ENCODE results near the gene IL1RAPL1.

IL1RAPL1 gene

DNA sequence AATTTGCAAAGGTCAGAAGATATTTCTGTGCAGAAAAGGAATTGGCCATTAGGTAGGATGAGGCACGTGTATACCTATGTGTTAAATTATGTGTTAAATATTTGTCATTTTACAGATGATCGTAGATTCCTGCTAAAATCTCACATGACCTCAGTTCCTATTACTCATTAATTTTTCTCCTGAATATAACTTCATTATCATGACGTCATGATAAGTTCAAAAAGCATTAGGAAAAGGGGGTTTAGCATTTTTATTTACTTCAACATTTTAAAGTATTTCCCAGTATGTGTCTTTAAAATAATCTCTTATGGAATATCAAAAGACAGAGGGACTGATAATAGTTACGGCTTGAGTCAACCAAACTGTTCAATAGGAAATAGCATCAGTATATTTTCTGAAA lies 372.8 kb downstream of the IL1RAPL1 start:
- H3K27me3 ChIP-seq (ENCODE audit: low read length) = no peaks in the 10 kb centered on the region
- H3K79me2 ChIP-seq (ENCODE audit: insufficient read depth, low read length) = no peaks in the 10 kb centered on the region
- no peaks in the 10 kb centered on the region for H3K9me3 ChIP-seq (ENCODE audit: insufficient read depth, low read length)
- no peak overlapping the region for H3K27ac ChIP-seq (ENCODE audit: low read depth, low read length)
- H3K4me3 ChIP-seq (ENCODE audit: insufficient read depth, low read length, poor library complexity, severe bottlenecking) = no peak overlapping the region
- no peak overlapping the region for H2AFZ ChIP-seq (ENCODE audit: low read depth, low read length, severe bottlenecking)
- H3K9me2 ChIP-seq (replicated peaks; ENCODE audit: insufficient read depth, low read length) = no peaks in the 10 kb centered on the region
- no peak overlapping the region for H3K4me2 ChIP-seq (ENCODE audit: low read depth, low read length, poor library complexity, severe bottlenecking)
- no peaks in the 10 kb centered on the region for H3K36me3 ChIP-seq (ENCODE audit: low read length)
- H4K20me1 ChIP-seq (ENCODE audit: low read depth, low read length) = no peaks in the 10 kb centered on the region
- H3F3A ChIP-seq (ENCODE audit: insufficient read depth) = no peaks in the 10 kb centered on the region
- H3K9ac ChIP-seq (ENCODE audit: low read length) = no peak overlapping the region
- TF ChIP-seq EZH2phosphoT487 (conservative IDR thresholded peaks at IDR 0.05; ENCODE audit: low read length) = no peak
- TF ChIP-seq, protein P1, sequence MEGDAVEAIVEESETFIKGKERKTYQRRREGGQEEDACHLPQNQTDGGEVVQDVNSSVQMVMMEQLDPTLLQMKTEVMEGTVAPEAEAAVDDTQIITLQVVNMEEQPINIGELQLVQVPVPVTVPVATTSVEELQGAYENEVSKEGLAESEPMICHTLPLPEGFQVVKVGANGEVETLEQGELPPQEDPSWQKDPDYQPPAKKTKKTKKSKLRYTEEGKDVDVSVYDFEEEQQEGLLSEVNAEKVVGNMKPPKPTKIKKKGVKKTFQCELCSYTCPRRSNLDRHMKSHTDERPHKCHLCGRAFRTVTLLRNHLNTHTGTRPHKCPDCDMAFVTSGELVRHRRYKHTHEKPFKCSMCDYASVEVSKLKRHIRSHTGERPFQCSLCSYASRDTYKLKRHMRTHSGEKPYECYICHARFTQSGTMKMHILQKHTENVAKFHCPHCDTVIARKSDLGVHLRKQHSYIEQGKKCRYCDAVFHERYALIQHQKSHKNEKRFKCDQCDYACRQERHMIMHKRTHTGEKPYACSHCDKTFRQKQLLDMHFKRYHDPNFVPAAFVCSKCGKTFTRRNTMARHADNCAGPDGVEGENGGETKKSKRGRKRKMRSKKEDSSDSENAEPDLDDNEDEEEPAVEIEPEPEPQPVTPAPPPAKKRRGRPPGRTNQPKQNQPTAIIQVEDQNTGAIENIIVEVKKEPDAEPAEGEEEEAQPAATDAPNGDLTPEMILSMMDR (IDR thresholded peaks at IDR 0.05; ENCODE audit: insufficient read depth, low read length, poor library complexity, severe bottlenecking) = no peak

DNA sequence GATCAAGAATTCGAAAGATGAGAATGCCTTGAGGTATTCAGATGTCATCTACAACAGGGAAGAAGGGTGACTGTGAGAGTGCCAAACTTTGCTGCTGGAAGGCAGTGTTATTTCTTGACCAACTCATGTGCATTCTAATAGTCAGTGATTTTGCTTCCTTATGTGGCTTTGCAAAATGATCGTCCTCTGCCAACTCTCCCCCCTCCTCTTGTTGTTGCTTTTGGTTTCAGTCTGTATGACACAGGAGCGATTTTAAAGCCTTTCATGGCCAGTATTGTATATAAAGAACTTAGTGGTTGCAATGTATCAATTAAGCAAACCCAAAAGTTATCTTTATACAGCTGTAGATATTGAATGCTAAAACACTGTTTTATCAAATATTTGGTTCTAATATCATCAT lies 379.1 kb downstream of the IL1RAPL1 start:
- no peaks in the 10 kb centered on the region for H3K9me3 ChIP-seq (ENCODE audit: insufficient read depth, low read length)
- H3K4me3 ChIP-seq (ENCODE audit: insufficient read depth, low read length, poor library complexity, severe bottlenecking) = no peak overlapping the region
- H3K4me2 ChIP-seq (ENCODE audit: low read depth, low read length, poor library complexity, severe bottlenecking) = no peak overlapping the region
- no peaks in the 10 kb centered on the region for H3F3A ChIP-seq (ENCODE audit: insufficient read depth)
- H3K27ac ChIP-seq (ENCODE audit: low read depth, low read length) = no peak overlapping the region
- no peak for TF ChIP-seq EZH2phosphoT487 (conservative IDR thresholded peaks at IDR 0.05; ENCODE audit: low read length)
- TF ChIP-seq, protein P1 (IDR thresholded peaks at IDR 0.05; ENCODE audit: insufficient read depth, low read length, poor library complexity, severe bottlenecking) = no peak
- no peaks in the 10 kb centered on the region for H3K79me2 ChIP-seq (ENCODE audit: insufficient read depth, low read length)
- no peaks in the 10 kb centered on the region for H3K36me3 ChIP-seq (ENCODE audit: low read length)
- no peaks in the 10 kb centered on the region for H4K20me1 ChIP-seq (ENCODE audit: low read depth, low read length)
- no peak overlapping the region for H2AFZ ChIP-seq (ENCODE audit: low read depth, low read length, severe bottlenecking)
- no peak overlapping the region for H3K9ac ChIP-seq (ENCODE audit: low read length)
- H3K9me2 ChIP-seq (replicated peaks; ENCODE audit: insufficient read depth, low read length) = no peaks in the 10 kb centered on the region
- H3K27me3 ChIP-seq (ENCODE audit: low read length) = no peaks in the 10 kb centered on the region

DNA sequence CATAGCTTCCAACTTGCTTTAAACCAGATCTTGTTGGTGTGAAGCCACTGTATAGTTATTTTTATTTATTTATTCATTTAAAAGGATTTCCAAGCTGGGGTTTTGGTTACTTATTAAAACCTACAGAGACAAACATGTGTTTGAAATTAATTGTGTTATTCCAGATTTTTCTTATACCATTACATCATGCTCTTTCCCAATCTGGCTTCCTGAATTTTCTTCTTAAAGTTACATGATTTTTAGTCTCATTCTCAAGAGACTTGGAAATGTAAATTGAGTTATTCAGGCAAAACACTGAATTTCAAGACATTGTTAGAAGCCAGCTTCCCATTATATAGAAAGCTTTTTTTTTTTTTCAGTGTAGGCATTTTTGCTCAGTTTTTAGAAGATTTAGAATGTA lies 381.9 kb downstream of the IL1RAPL1 start:
- Histone ChIP-seq H3K9me2 (replicated peaks; ENCODE audit: insufficient read depth, low read length) (no peaks in the 10 kb centered on the region), H3K27ac (ENCODE audit: low read depth, low read length) (no peak overlapping the region), H4K20me1 (ENCODE audit: low read depth, low read length) (no peaks in the 10 kb centered on the region), H3K4me2 (ENCODE audit: low read depth, low read length, poor library complexity, severe bottlenecking) (no peak overlapping the region), H3F3A (ENCODE audit: insufficient read depth) (no peaks in the 10 kb centered on the region), H2AFZ (ENCODE audit: low read depth, low read length, severe bottlenecking) (no peak overlapping the region), H3K27me3 (ENCODE audit: low read length) (no peaks in the 10 kb centered on the region), H3K9ac (ENCODE audit: low read length) (no peak overlapping the region), H3K4me3 (ENCODE audit: insufficient read depth, low read length, poor library complexity, severe bottlenecking) (no peak overlapping the region), H3K9me3 (ENCODE audit: insufficient read depth, low read length) (no peaks in the 10 kb centered on the region), H3K79me2 (ENCODE audit: insufficient read depth, low read length) (no peaks in the 10 kb centered on the region), H3K36me3 (ENCODE audit: low read length) (no peaks in the 10 kb centered on the region)
- TF ChIP-seq EZH2phosphoT487 (conservative IDR thresholded peaks at IDR 0.05; ENCODE audit: low read length) = no peak
- TF ChIP-seq, protein P1 (IDR thresholded peaks at IDR 0.05; ENCODE audit: insufficient read depth, low read length, poor library complexity, severe bottlenecking) = no peak
